Left colon (tissue), 2 donors: ENCODE results near the gene BTRC. TPM values are rescaled to one million over a fixed set of nuclear protein-coding genes. Genes with fewer than 3 reads are reported as not detected.
A peak's percentile ranks its signal among the peaks of the same experiment; 100 is the strongest.
"Not testable (repeated sequence)": the region's sequence is repeated elsewhere in the genome, so short reads cannot be mapped to it uniquely, and the experiment has no call there.

Source experiments
- ATAC-seq: fragments of 200-7000 bp; cut with Tn5 transposase; one replicate; pipeline ENCODE4 v1.9.1; 2020; ENCODE audit warnings: mild to moderate bottlenecking, moderate library complexity
- DNase-seq, 2 donors: peaks; one replicate each; pipeline ENCODE4 v3.0.0-alpha.2; 2020
- intact Hi-C, 2 donors: fragments of 100-400 bp; cut with DNase I in 1 of 2; cut with micrococcal nuclease in 1 of 2; formaldehyde crosslinking; loops; one replicate each; pipeline versions ENCODE4 v1.11.2 to v1.14.0; 2022; cut with DNase I, micrococcal nuclease
- long read RNA-seq: library from polyadenylated mRNA; unstranded; transcript quantifications from one replicate; pipeline ENCODE4 v2.0.0, GENCODE V29; 2021
- total RNA-seq, 2 donors: library from RNA; stranded (reverse); fragmentation: NEBNext Ultra II Directional; extraction: Animal tissue kit (Norgen Biotek cat#: 25700); gene quantifications; one replicate each; pipeline ENCODE4 v1.2.1, GENCODE V29; 2021
- donor health status: DM: no; HTN: no; CAD: no.
- donor health status: DM: yes; HTN: yes; CAD: no.

The BTRC gene
- 10 to 100 TPM; 13.0 to 15.5 TPM for total RNA-seq
- long read RNA-seq, full-length matches to known transcripts, result 3 of 7 reads
- long read RNA-seq, partial matches to known transcripts, result 0 of 7 reads
- long read RNA-seq, other reads (novel, unspliced or antisense), result 4 of 7 reads

DNA sequence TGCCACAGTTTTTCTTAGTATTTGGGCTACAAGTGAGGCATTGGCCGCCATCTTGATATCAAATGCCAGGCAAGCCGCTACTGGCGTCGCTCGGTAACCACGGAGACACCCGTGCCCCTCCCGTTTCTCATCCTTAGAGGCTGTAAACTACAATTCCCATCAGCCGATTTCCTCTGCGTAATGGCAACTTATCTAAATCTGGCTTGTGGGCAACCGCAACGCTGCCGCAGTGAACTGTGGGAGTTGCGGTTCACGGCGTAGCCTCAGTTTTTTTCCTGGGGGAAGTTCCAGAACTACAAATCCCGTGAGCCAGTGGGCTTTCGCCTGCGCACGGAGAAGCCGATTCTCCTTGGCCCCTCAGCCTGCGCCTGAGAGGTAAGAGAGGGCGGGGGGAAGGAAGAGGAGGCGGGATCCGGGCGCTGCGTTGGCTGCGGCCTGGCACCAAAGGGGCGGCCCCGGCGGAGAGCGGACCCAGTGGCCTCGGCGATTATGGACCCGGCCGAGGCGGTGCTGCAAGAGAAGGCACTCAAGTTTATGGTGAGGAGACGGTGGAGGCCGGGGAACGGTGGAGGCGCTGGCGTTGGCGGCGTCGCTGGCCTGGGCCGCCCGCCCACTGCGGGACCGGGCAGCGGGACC lies at the start of gene BTRC:
TSS of gene BTRC (plus strand) at position 474 of the 636 bp plus-strand sequence. CDS start at position 490, 16 bp downstream.
- intact Hi-C loops, result no loop called here
- DNase-seq (peak; percentile 95 to 98), ATAC-seq (peak; percentile 97)

DNA sequence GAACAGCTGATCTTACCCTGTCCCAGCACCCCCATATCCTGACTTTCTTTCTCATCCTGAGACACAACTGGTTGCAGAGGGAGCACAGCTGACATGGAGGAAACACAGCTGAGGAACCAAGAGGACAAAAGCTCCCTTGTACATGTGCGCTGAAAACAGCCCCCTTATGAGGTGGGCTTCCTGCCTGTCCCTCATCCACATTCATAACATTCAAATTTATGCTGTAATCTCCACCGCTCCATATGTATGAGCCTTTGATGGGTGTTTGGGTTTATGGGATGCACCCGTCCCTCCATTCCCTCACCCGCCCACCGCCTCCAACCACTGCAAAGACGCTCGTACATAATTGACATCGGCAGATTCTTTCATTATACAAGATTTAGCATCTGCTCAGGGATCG lies 49.6 kb upstream of the BTRC start:
- ATAC-seq, result no peak
- intact Hi-C loops, result no loop called here
- no peak for DNase-seq

GRCh38 chr10:101305320-101306241 lies 48.4 kb upstream of the BTRC start:
- intact Hi-C loops, result no loop called here

DNA sequence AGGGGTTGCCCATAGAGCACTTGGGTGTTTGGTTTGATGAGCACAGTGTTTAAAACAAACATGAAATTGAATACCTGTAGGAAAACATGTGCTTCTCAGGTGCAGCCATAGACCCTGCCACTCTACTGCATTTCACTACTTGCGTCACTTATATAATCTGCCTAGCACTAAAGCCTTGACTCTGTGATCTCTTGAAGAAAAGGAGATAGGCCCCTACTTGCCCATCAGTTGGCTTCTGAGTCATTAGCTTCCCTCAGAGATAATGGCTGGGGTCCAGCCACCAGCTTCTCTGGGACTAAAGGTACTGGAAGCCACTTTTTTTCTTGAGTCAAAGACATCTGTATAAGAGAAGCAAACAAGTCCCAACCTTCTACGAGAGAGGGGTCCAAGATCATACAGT lies 45.9 kb upstream of the BTRC start:
- DNase-seq (no peak), ATAC-seq (no peak)
- intact Hi-C loops, result no loop called here

More at GRCh38 chr10:101305320-101306241, 48.4 kb upstream of the BTRC start:
- ATAC-seq, result no peak
- DNase-seq, result no peak

DNA sequence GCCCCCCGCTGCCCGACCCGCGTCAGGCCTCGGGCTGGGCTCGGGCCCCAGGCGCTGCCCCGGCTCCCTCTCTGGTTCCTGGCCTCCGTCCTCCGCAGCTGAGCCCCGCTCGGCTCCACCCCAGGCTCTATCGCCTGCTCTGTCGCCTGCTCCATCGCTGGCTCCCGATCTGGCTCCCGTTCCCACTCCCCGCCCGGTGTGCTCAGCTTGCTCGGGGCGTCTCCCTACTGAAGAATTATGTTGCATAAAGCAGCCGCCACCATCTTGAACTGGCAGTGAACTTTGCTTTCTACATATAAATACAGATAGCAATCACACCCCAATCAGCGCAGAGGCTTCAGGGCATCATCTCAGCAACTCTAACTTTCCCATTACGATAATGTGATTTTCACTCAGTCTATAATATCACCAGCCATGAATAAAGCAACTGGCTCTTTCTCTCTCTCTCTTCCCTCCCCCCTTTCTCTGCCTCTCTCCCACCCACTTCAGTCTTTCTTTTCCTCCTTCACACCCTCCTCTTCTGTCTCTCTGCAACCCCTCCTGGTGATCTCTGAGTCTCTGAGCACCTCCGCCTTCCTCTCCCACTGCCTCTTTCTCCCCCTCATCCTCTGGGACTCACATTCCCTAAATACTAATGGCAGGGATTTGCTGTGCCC lies 43.3 kb upstream of the BTRC start:
- intact Hi-C loops, result no loop called here
- DNase-seq (no peak), ATAC-seq (peak; percentile 25)

- intact Hi-C loops, result no loop called here
- no peak for ATAC-seq
- DNase-seq, result no peak
Observed at GRCh38 chr10:101311185-101312066, 42.5 kb upstream of the BTRC start.

DNA sequence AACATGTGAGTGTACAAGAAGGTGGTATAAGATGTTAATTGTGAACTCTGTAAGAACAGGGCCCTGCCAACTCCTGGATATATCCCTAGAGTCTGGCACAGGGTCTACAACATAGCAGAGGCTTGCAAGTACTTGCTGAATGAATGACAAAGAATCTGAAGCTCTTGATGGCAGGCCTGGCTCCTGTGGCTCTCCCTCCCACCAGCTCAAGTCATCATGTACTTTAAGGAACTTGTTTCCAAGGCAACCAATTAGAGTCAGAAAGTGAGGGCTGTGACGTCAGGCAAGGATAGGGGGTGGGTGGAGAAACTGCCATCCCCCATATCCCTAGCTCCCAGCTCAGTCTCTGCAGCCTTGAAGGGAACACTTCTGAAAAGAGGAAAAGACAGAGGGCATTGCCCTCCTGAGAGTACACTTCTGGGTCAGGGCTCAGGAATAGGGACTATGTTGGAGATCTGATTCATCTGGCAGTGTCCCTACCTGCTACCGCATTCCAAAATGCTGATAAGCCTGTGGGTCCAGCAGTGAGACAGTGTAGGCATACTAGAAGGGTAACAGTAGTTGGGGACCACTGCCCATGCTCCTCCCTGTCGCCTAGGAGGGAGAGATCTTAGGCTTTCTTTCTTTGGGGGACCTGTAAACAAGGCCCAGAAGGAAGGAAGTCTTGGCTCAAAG lies 34.6 kb upstream of the BTRC start:
- intact Hi-C loops, result no loop called here
- DNase-seq, result no peak
- no peak for ATAC-seq

DNA sequence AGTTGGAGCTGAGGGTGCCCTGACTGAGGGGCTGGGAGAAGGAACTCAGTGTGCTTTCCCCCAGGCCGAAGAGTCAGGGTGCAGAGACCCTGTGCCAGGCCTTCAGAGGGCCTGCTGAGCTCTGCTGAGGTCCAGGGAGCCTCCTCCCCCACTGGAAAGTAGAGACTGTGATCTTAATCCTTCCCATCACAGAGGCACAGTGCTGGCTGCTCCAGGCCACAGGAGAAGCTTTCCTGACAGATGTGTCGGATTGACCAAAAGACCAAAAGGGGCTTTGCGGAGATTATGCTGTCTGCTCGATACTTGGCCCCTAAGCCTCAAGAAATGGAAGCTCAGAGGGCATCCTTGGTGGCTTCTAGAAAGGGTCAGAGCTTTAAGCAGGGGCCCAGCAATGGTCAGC lies 32.9 kb upstream of the BTRC start:
- ATAC-seq (no peak), DNase-seq (no peak)
- intact Hi-C loops, result no loop called here

DNA sequence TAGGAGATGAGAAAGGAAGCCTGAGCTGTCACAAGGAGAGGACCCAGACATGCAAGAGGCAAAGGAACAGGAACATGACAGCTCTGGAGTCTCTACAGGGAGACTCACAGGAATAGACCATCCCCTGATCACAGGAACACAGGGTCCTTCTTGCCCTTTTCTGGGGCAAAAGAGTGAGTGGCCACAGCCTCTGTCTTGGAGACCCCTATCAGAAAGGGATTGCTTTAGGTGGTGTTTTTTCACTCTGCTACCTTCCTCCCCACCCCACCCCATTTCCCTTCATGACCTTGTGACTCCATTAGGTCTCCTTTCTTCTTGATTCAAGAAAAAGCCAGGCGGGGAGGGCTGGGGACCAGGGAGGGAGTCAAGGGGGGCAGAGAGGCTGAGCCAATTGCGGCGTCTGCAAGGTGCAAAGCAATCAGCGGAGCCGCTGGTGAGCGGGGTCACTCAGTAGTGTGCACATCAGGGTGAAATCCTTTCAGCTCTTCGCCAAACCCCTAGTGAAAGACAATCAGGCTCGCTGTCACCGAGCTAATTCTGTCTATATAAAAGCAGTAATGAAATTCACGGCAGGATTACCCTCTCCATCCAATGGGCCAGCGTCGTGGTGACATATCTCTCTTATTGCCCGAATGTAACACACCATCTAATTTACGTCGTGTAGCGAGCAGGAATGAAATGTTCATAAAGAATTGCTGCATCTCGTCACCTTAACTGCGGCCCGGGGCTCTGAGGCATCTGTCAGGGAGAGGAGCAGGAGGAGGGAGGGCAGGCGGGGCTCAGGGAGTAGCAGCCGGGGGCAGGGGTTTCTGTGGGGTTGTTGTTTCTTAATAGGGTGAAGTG lies 31.5 kb upstream of the BTRC start:
- intact Hi-C loops, result no loop called here
- no peak for DNase-seq
- no peak for ATAC-seq

DNA sequence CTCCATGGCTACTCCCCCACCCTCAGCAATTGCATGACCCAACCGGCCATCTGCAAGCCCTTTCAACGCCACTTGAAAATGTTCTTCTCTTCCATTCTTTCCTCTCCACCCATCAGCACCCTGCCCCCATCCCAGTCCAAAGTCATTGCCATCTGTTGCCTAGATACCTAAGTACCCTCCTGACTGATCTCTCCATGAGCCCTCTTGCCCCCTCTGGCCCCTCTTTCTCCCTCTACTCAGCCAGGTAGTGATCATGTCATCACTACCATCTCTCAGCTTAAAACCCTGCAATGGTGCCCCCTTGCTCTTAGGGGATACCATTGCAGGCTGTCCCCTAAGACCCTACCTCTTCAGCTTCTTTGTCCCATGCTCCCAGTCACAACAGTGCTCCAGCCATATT lies 30.5 kb upstream of the BTRC start:
- ATAC-seq, result no peak
- intact Hi-C loops, result no loop called here
- DNase-seq, result no peak

- ATAC-seq, intact Hi-C loops, DNase-seq: not testable (repeated sequence)
Observed at GRCh38 chr10:101327454-101327853, 26.5 kb upstream of the BTRC start.

DNA sequence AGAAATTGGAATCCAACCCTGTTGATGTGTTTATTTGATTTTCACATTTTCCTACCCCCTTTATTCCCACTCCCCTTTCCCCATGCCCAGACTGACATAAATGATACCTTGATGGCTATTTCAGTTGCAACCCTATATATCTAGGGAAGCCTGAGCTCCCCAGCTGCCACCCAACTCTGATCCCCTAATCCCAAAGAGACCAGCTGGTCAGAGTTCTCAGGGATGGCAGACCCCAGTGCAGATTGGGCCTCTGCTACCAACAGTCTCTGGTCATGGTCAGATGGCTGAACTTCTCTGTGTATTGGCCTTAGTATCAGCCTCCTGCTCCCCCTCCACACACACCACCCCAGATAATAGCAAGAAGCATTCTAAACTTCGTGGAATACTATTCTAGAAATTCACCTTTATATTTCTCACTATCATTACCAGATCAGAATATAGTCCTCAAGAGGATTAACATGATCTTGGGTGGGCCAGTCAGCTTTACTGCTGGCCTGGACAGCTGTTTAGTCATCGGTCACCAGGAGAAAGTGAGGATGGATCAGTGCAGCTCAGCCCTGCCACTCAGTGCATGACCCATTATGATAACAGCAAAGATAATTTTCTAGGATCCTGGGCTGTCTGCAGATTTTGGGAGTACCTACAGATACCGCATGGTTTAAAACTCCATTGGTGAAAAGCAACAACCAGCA lies 24.5 kb upstream of the BTRC start:
- intact Hi-C loops, result no loop called here
- DNase-seq, result no peak
- ATAC-seq, result no peak

GRCh38 chr10:101330231-101330630 lies 23.7 kb upstream of the BTRC start:
- intact Hi-C loops, result no loop called here
- ATAC-seq (no peak), DNase-seq (no peak)

- no peak for ATAC-seq
- DNase-seq, result no peak
- intact Hi-C loops, result no loop called here
Observed at GRCh38 chr10:101330631-101331225, 23.2 kb upstream of the BTRC start.

- DNase-seq (no peak), ATAC-seq (no peak)
- intact Hi-C loops, result no loop called here
Observed at GRCh38 chr10:101331956-101332355, 22.0 kb upstream of the BTRC start.

DNA sequence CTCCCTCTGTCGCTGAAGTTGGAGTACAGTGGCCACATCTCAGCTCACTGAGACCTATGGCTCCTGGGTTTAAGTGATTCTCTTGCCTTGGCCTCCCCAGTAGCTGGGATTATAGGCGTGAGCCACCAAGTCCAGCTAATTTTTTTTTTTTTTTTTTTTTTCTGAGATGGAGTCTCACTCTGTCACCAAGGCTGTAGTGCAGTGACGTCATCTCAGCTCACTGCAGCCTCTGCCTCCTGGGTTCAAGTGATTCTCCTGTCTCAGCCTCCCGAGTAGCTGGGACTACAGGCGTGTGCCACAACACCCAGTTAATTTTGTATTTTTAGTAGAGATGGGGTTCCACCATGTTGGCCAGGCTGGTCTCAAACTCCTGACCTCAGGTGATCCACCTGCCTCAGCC lies 19.7 kb upstream of the BTRC start:
- DNase-seq, ATAC-seq, intact Hi-C loops: not testable (repeated sequence)
